T-cell (primary cell): ENCODE results near the gene CHPT1. TPM values are rescaled to one million over a fixed set of nuclear protein-coding genes. Genes with fewer than 3 reads are reported as not detected.

Experiments
- ATAC-seq, 4 experiments: fragments of 200-7000 bp in 3 of 4; fragments of 150-1000 bp in 1 of 4; cut with Tn5 transposase; replicated peaks in 1 of 4; 1 replicate in 3 of 4; 2 replicates in 1 of 4; pipeline ENCODE4 v1.10.0; 2021; ENCODE audit warnings: moderate library complexity in 3 of 4, mild to moderate bottlenecking in 2 of 4, moderate number of reproducible peaks in 1 of 4
- CTCF ChIA-PET, 2 donors: fragments of 300-600 bp; sonication (Branson Sonifier 250); formaldehyde crosslinking; loops; one replicate each; lab custom pipeline; 2022; ENCODE audit warnings: antibody characterized with exemption in 2 of 2; lab: Charles Lee
- POLR2A ChIA-PET, 2 donors: fragments of 300-600 bp; sonication (Branson Sonifier 250); formaldehyde crosslinking; loops; one replicate each; lab custom pipeline; 2022; ENCODE audit warnings: antibody characterized with exemption in 2 of 2; lab: Charles Lee
- DNase-seq, 35 experiments: peaks; one replicate each; pipeline versions ENCODE4 v3.0.0 to v3.0.0-alpha.2; 2013 to 2023
- H3K27ac ChIP-seq: one replicate; pipeline ENCODE4 v1.5.1; 2013; ENCODE audit warnings: low read length
- H3K27me3 ChIP-seq, 2 experiments: replicated peaks in 1 of 2; 1 replicate in 1 of 2; 2 replicates in 1 of 2; pipeline versions ENCODE4 v1.6.1 to v1.7.0; 2013; ENCODE audit warnings: low read length in 1 of 2, mixed read lengths in 1 of 2; ENCODE audit not compliant: control insufficient read depth in 2 of 2, insufficient read depth in 2 of 2; ENCODE audit errors: extremely low read depth in 1 of 2
- H3K36me3 ChIP-seq, 2 donors: 1 replicate in 1 of 2; 2 replicates in 1 of 2; pipeline versions ENCODE4 v1.6.1 to v1.7.0; 2013; ENCODE audit warnings: low read length in 1 of 2; ENCODE audit not compliant: control insufficient read depth in 2 of 2, insufficient read depth in 1 of 2; ENCODE audit errors: extremely low read depth in 1 of 2
- H3K4me1 ChIP-seq, 2 experiments: 1 replicate in 1 of 2; 2 replicates in 1 of 2; pipeline versions ENCODE4 v1.6.1 to v1.7.0; 2013; ENCODE audit warnings: low read length in 2 of 2, mixed read lengths in 1 of 2; ENCODE audit not compliant: insufficient read depth in 2 of 2, control insufficient read depth in 1 of 2; ENCODE audit errors: extremely low read depth in 1 of 2
- H3K4me3 ChIP-seq, 2 donors: 1 replicate in 1 of 2; 2 replicates in 1 of 2; pipeline versions ENCODE4 v1.5.1 to v1.7.0; 2013; ENCODE audit warnings: mild to moderate bottlenecking in 2 of 2, low read length in 1 of 2, moderate library complexity in 1 of 2; ENCODE audit not compliant: control insufficient read depth in 1 of 2; ENCODE audit errors: extremely low read depth in 1 of 2
- H3K9me3 ChIP-seq: 2 replicates; pipeline ENCODE4 v1.7.0; 2013
- H3K27ac Mint-ChIP-seq, 2 donors: one replicate each; pipeline ENCODE4 v1.8.0; 2020 to 2021; ENCODE audit warnings: mild to moderate bottlenecking in 2 of 2, mixed read lengths in 2 of 2
- H3K27me3 Mint-ChIP-seq, 2 donors: one replicate each; pipeline ENCODE4 v1.8.0; 2021 to 2022; ENCODE audit warnings: mixed read lengths in 2 of 2
- H3K36me3 Mint-ChIP-seq: one replicate; pipeline ENCODE4 v1.8.0; 2021; ENCODE audit warnings: mixed read lengths
- H3K4me1 Mint-ChIP-seq, 3 donors: one replicate each; pipeline ENCODE4 v1.8.0; 2020 to 2022; ENCODE audit warnings: mixed read lengths in 3 of 3, mild to moderate bottlenecking in 1 of 3
- H3K4me3 Mint-ChIP-seq, 3 donors: one replicate each; pipeline ENCODE4 v1.8.0; 2020 to 2022; ENCODE audit warnings: mild to moderate bottlenecking in 3 of 3, mixed read lengths in 3 of 3, moderate library complexity in 3 of 3
- H3K9me3 Mint-ChIP-seq, 3 donors: one replicate each; pipeline ENCODE4 v1.8.0; 2020 to 2022; ENCODE audit warnings: mixed read lengths in 3 of 3
- WGBS: methylation state at CpG from one replicate; pipeline ENCODE4 v1.1.5; 2013; ENCODE audit warnings: missing lambda C conversion rate; ENCODE audit not compliant: insufficient coverage; 5-methylcytosine and 5-hydroxymethylcytosine counted together
- total RNA-seq, 35 experiments: library from RNA in 6 of 35; stranded (reverse) in 6 of 35; fragments of 120-200 nt in 1 of 35; gene quantifications; one replicate each; pipeline versions ENCODE4 v1.2.1 to v1.2.4 and lab custom pipeline; 2013 to 2026

CHPT1 gene
- total RNA-seq, 5 donors from 2014 or later (not counting 1 experiment from before 2014, with no cell fraction given), result 9.8 to 13.8 (median 11.9) TPM

DNA sequence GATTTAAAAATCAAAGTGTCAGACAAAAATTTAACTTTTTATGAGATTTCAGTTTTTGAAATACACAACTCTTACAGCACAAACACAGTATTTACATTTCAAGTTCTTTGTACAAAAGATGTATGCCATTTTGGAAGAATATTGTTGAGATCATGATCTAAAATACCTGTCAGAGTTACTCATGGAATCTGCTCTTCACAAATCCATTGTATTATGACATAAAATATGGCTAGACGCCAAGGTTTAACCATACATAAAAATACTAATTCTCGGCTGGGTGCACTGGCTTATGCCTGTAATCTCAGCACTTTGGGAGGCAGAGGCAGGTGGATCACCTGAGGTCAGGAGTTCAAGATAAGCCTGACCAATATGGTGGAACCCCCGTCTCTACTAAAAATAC, 48.0 kb downstream of the CHPT1 start:
- Mint-ChIP-seq H3K36me3 (peaks cover 50% of the 10 kb centered on the region), H3K27ac (no peak overlapping the region), H3K4me3 (no peak overlapping the region), H3K27me3 (no peaks in the 10 kb centered on the region), H3K9me3 (no peaks in the 10 kb centered on the region), H3K4me1 (peaks cover 5 to 16% (median 11%) of the 10 kb centered on the region in 3 donors)
- H3K27me3 ChIP-seq, result no peaks in the 10 kb centered on the region
- CTCF ChIA-PET, result interaction anchor here in 1 of 2 donors (2.6 kb wide), 1 partner anchor 14 kb away, joined by 15 read pairs; no protein-coding TSS in a partner anchor
- WGBS, result 83% methylated on average over 1 of the region's 3 CpGs
- peaks cover 2 to 35% of the 10 kb centered on the region in 2 donors for H3K36me3 ChIP-seq
- POLR2A ChIA-PET, result interaction anchor here in 1 of 2 donors (0.6 to 1.0 kb wide), 2 partner anchors 11 to 12 kb away, joined by 3 to 4 read pairs; no protein-coding TSS in a partner anchor
- H3K4me1 ChIP-seq, result peaks cover 0 to 9% of the 10 kb centered on the region in 2 experiments
- no peak overlapping the region for H3K27ac ChIP-seq
- H3K9me3 ChIP-seq, result no peaks in the 10 kb centered on the region
- no peak for DNase-seq
- H3K4me3 ChIP-seq, result no peak overlapping the region
- no peak for ATAC-seq

GRCh38 chr12:101746196-101746595, 48.8 kb downstream of the CHPT1 start:
- ChIA-PET POLR2A (interaction anchor here in 1 of 2 donors (1.0 kb wide), 1 partner anchor 13 kb away, joined by 4 read pairs; no protein-coding TSS in a partner anchor), CTCF (interaction anchor here in 1 of 2 donors (0.6 to 2.6 kb wide), 4 partner anchors 10 to 258 kb away, joined by 3 to 15 read pairs (median 4); no protein-coding TSS in a partner anchor)
- H3K27ac ChIP-seq, result no peak overlapping the region

DNA sequence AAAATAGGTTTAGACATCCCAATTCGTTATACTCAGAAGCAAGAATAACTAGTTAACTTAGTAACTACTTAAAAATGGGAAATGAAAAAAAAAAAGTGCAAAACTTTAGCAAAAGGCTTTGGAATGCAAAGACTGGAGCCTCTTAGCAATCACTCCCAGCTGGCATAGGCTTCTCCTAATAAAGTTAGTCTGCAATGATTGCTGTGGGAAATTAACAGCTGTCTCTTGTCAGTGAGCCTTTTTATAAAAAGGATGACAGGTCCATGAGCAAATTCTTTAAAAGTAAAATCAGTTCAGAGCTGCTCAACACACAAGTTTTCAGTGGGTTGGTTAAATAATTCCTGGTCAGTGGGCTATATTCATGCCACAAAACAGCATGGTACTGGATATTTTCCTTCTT, 49.2 kb downstream of the CHPT1 start:
- no peak for DNase-seq
- no CpG with 5 or more reads among the region's 1 CpG for WGBS
- Mint-ChIP-seq H3K36me3 (peaks cover 60% of the 10 kb centered on the region), H3K4me3 (no peak overlapping the region), H3K4me1 (peaks cover 5 to 16% (median 11%) of the 10 kb centered on the region in 3 donors), H3K27me3 (no peaks in the 10 kb centered on the region), H3K9me3 (no peaks in the 10 kb centered on the region), H3K27ac (no peak overlapping the region)
- peaks cover 0 to 9% of the 10 kb centered on the region in 2 experiments for H3K4me1 ChIP-seq
- ChIA-PET POLR2A (interaction anchor here in 1 of 2 donors (1.0 kb wide), 1 partner anchor 13 kb away, joined by 4 read pairs; no protein-coding TSS in a partner anchor), CTCF (interaction anchor here in 1 of 2 donors (0.6 to 0.9 kb wide), 3 partner anchors 9 to 259 kb away, joined by 3 to 4 read pairs (median 3); no protein-coding TSS in a partner anchor)
- no peaks in the 10 kb centered on the region for H3K27me3 ChIP-seq
- H3K9me3 ChIP-seq, result no peaks in the 10 kb centered on the region
- H3K4me3 ChIP-seq, result no peak overlapping the region
- H3K27ac ChIP-seq, result no peak overlapping the region
- ATAC-seq, result no peak
- H3K36me3 ChIP-seq, result peaks cover 8 to 45% of the 10 kb centered on the region in 2 donors

More at GRCh38 chr12:101746196-101746595, 48.8 kb downstream of the CHPT1 start:
- H3K9me3 ChIP-seq, result no peaks in the 10 kb centered on the region
- H3K36me3 ChIP-seq, result peaks cover 5 to 40% of the 10 kb centered on the region in 2 donors
- Mint-ChIP-seq H3K4me1 (peaks cover 5 to 16% (median 11%) of the 10 kb centered on the region in 3 donors), H3K36me3 (peaks cover 56% of the 10 kb centered on the region), H3K9me3 (no peaks in the 10 kb centered on the region), H3K27ac (no peak overlapping the region), H3K27me3 (no peaks in the 10 kb centered on the region), H3K4me3 (no peak overlapping the region)
- peaks cover 0 to 9% of the 10 kb centered on the region in 2 experiments for H3K4me1 ChIP-seq
- H3K27me3 ChIP-seq, result no peaks in the 10 kb centered on the region
- DNase-seq (no peak), ATAC-seq (no peak)
- WGBS, result no CpG with 5 or more reads among the region's 1 CpG
- no peak overlapping the region for H3K4me3 ChIP-seq

DNA sequence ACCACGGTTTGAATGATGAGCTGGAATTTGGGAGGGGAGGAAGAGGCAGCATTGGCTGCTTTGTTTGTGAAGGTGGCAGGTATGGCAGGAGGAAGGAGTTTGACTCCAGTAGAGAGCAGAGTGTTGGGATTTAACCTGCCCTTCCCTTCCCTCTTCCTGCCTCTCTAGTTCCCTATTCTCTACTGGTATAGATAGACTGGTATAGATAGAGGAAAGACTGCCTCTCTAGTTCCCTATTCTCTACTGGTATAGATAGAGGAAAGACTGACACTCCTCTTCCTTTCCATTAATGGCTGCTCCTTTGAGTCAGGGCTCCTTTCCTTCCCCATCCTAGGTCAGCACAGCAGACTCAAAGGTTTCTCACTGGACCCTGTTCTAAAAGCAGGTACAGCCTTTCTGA, 50.3 kb downstream of the CHPT1 start:
- H3K4me3 Mint-ChIP-seq, result no peak overlapping the region
- no peak for DNase-seq
- peaks cover 68% of the 10 kb centered on the region for H3K36me3 Mint-ChIP-seq
- POLR2A ChIA-PET, result no interaction called here
- no peaks in the 10 kb centered on the region for H3K9me3 Mint-ChIP-seq
- Histone ChIP-seq H3K9me3 (no peaks in the 10 kb centered on the region), H3K4me1 (peaks cover 0 to 9% of the 10 kb centered on the region in 2 experiments), H3K27me3 (no peaks in the 10 kb centered on the region), H3K27ac (no peak overlapping the region), H3K36me3 (peaks cover 11 to 54% of the 10 kb centered on the region in 2 donors), H3K4me3 (no peak overlapping the region)
- peaks cover 5 to 16% (median 11%) of the 10 kb centered on the region in 3 donors for H3K4me1 Mint-ChIP-seq
- no peak for ATAC-seq
- CTCF ChIA-PET, result no interaction called here
- WGBS, result no CpG with 5 or more reads among the region's 1 CpG
- H3K27ac Mint-ChIP-seq, result no peak overlapping the region
- no peaks in the 10 kb centered on the region for H3K27me3 Mint-ChIP-seq

DNA sequence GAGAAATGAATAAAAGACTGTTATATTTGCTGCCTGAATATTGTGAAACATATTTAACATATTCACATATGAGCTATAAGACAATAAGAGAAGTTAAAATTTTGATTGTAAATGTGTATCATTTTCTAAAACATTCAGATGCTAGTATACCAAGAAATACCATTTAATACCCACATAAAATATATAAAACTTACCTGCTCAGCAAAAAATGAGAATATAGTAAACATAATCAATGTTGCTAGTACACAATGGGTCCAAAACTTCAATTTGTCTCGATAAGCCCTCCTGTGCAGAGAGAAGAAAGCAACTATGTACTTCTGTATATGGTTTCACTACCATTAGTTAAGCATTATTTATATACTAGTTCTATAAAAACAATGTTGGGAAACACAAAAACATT, 51.5 kb downstream of the CHPT1 start:
- Histone ChIP-seq H3K4me3 (no peak overlapping the region), H3K27me3 (no peaks in the 10 kb centered on the region), H3K9me3 (no peaks in the 10 kb centered on the region), H3K4me1 (peaks cover 0 to 5% of the 10 kb centered on the region in 2 experiments), H3K36me3 (peaks cover 11 to 60% of the 10 kb centered on the region in 2 donors), H3K27ac (no peak overlapping the region)
- Mint-ChIP-seq H3K36me3 (peaks cover 69% of the 10 kb centered on the region), H3K27me3 (no peaks in the 10 kb centered on the region), H3K27ac (no peak overlapping the region), H3K4me3 (no peak overlapping the region), H3K9me3 (no peaks in the 10 kb centered on the region), H3K4me1 (peaks cover 2 to 5% (median 4%) of the 10 kb centered on the region in 3 donors)
- ChIA-PET POLR2A (interaction anchor here in 1 of 2 donors (0.5 kb wide), 1 partner anchor 261 kb away, joined by 3 read pairs; no protein-coding TSS in a partner anchor), CTCF (no interaction called here)
- no peak for ATAC-seq
- DNase-seq, result no peak
- no CpG with 5 or more reads among the region's 1 CpG for WGBS

GRCh38 chr12:101749657-101750056, 52.2 kb downstream of the CHPT1 start:
- DNase-seq (no peak), ATAC-seq (no peak)
- H3K36me3 Mint-ChIP-seq, result peaks cover 64% of the 10 kb centered on the region
- H3K9me3 Mint-ChIP-seq, result no peaks in the 10 kb centered on the region
- Histone ChIP-seq H3K9me3 (no peaks in the 10 kb centered on the region), H3K4me3 (no peak overlapping the region), H3K27ac (no peak overlapping the region), H3K4me1 (no peaks in the 10 kb centered on the region), H3K36me3 (peaks cover 11 to 59% of the 10 kb centered on the region in 2 donors), H3K27me3 (no peaks in the 10 kb centered on the region)
- no peak overlapping the region for H3K4me3 Mint-ChIP-seq
- POLR2A ChIA-PET, result no interaction called here
- H3K4me1 Mint-ChIP-seq, result peaks cover 0 to 4% (median 0%) of the 10 kb centered on the region in 3 donors
- H3K27me3 Mint-ChIP-seq, result no peaks in the 10 kb centered on the region
- WGBS, result 87% methylated on average over 4 of the region's 4 CpGs
- CTCF ChIA-PET, result interaction anchor here in 1 of 2 donors (0.6 kb wide), 1 partner anchor 42 kb away, joined by 4 read pairs; no protein-coding TSS in a partner anchor
- no peak overlapping the region for H3K27ac Mint-ChIP-seq
